ENCODE results near the gene TOX2. TPM values are rescaled to one million over a fixed set of nuclear protein-coding genes. Genes with fewer than 3 reads are reported as not detected.

TOX2 gene
- total RNA-seq, 1 donor from 2014 or later = 0.16 TPM

- no peaks in the 10 kb centered on the region for H3K9me3 ChIP-seq (ENCODE audit: insufficient read depth, low read depth, low read length)
- Mint-ChIP-seq H3K9me3 (ENCODE audit: unreplicated experiment) (peaks cover 3% of the 10 kb centered on the region), H3K27ac (ENCODE audit: unreplicated experiment) (peak overlapping the region; percentile 19), H3K4me3 (ENCODE audit: unreplicated experiment) (no peak overlapping the region), H3K4me1 (ENCODE audit: low read depth, unreplicated experiment) (peaks cover 36% of the 10 kb centered on the region), H3K36me3 (ENCODE audit: low read depth, unreplicated experiment) (no peaks in the 10 kb centered on the region), H3K27me3 (ENCODE audit: low read depth, unreplicated experiment) (peaks cover 37% of the 10 kb centered on the region)
- H3K79me2 ChIP-seq (ENCODE audit: insufficient read depth, low read length) = no peaks in the 10 kb centered on the region
- H3K4me2 ChIP-seq (ENCODE audit: low read length) = peak overlapping the region; percentile 77
- peaks cover 38% of the 10 kb centered on the region for H3K4me1 ChIP-seq (ENCODE audit: insufficient read depth, low read length)
- no peaks in the 10 kb centered on the region for H3K27me3 ChIP-seq (ENCODE audit: insufficient read depth, low read length)
- no peak overlapping the region for H2AFZ ChIP-seq (ENCODE audit: low read depth, low read length)
- FAIRE-seq (no peak), DNase-seq (ENCODE audit: low read depth) (no peak)
- no peaks in the 10 kb centered on the region for H3K36me3 ChIP-seq (ENCODE audit: insufficient read depth, low read length)
- H3K27ac ChIP-seq (ENCODE audit: low read depth, low read length) = no peak overlapping the region
- TF ChIP-seq EZH2 (IDR thresholded peaks at IDR 0.05; ENCODE audit: insufficient read depth, low read length) = no peak
- TF ChIP-seq CTCF (IDR thresholded peaks at IDR 0.05; ENCODE audit: insufficient read depth, low read depth, low read length) = no peak
- peaks cover 4% of the 10 kb centered on the region for H4K20me1 ChIP-seq (ENCODE audit: insufficient read depth, low read length)
- peak overlapping the region; percentile 41 for H3K9ac ChIP-seq (ENCODE audit: low read length)
- no peak overlapping the region for H3K4me3 ChIP-seq (ENCODE audit: insufficient read depth, low read depth, low read length)
Observed at GRCh38 chr20:43954704-43955061, 40.0 kb downstream of the TOX2 start.

GRCh38 chr20:43955062-43955749 is 40.6 kb downstream of the TOX2 start:
- Mint-ChIP-seq H3K4me3 (ENCODE audit: unreplicated experiment) (no peak overlapping the region), H3K36me3 (ENCODE audit: low read depth, unreplicated experiment) (no peaks in the 10 kb centered on the region), H3K27me3 (ENCODE audit: low read depth, unreplicated experiment) (peaks cover 38% of the 10 kb centered on the region), H3K9me3 (ENCODE audit: unreplicated experiment) (peaks cover 3% of the 10 kb centered on the region), H3K27ac (ENCODE audit: unreplicated experiment) (peak overlapping the region; percentile 21), H3K4me1 (ENCODE audit: low read depth, unreplicated experiment) (peaks cover 31% of the 10 kb centered on the region)
- no peaks in the 10 kb centered on the region for H3K79me2 ChIP-seq (ENCODE audit: insufficient read depth, low read length)
- H4K20me1 ChIP-seq (ENCODE audit: insufficient read depth, low read length) = peaks cover 3% of the 10 kb centered on the region
- peak overlapping the region; percentile 77 for H3K4me2 ChIP-seq (ENCODE audit: low read length)
- peak overlapping the region; percentile 67 for H3K27ac ChIP-seq (ENCODE audit: low read depth, low read length)
- peak overlapping the region; percentile 41 for H3K9ac ChIP-seq (ENCODE audit: low read length)
- no peaks in the 10 kb centered on the region for H3K9me3 ChIP-seq (ENCODE audit: insufficient read depth, low read depth, low read length)
- H2AFZ ChIP-seq (ENCODE audit: low read depth, low read length) = no peak overlapping the region
- H3K27me3 ChIP-seq (ENCODE audit: insufficient read depth, low read length) = no peaks in the 10 kb centered on the region
- peak overlapping the region; percentile 21 for H3K4me3 ChIP-seq (ENCODE audit: insufficient read depth, low read depth, low read length)
- TF ChIP-seq EZH2 (IDR thresholded peaks at IDR 0.05; ENCODE audit: insufficient read depth, low read length) = no peak
- TF ChIP-seq CTCF (IDR thresholded peaks at IDR 0.05; ENCODE audit: insufficient read depth, low read depth, low read length) = no peak
- peaks cover 34% of the 10 kb centered on the region for H3K4me1 ChIP-seq (ENCODE audit: insufficient read depth, low read length)
- H3K36me3 ChIP-seq (ENCODE audit: insufficient read depth, low read length) = no peaks in the 10 kb centered on the region
- DNase-seq (ENCODE audit: low read depth) = peak; percentile 92
- peak; percentile 68 for FAIRE-seq

GRCh38 chr20:43955750-43956191 is 41.1 kb downstream of the TOX2 start:
- peak overlapping the region; percentile 43 for H3K9ac ChIP-seq (ENCODE audit: low read length)
- H3K27me3 ChIP-seq (ENCODE audit: insufficient read depth, low read length) = no peaks in the 10 kb centered on the region
- DNase-seq (ENCODE audit: low read depth) (no peak), FAIRE-seq (no peak)
- Mint-ChIP-seq H3K36me3 (ENCODE audit: low read depth, unreplicated experiment) (no peaks in the 10 kb centered on the region), H3K27me3 (ENCODE audit: low read depth, unreplicated experiment) (peaks cover 38% of the 10 kb centered on the region), H3K4me3 (ENCODE audit: unreplicated experiment) (no peak overlapping the region), H3K4me1 (ENCODE audit: low read depth, unreplicated experiment) (peaks cover 29% of the 10 kb centered on the region), H3K9me3 (ENCODE audit: unreplicated experiment) (peaks cover 3% of the 10 kb centered on the region), H3K27ac (ENCODE audit: unreplicated experiment) (peak overlapping the region; percentile 21)
- H3K4me1 ChIP-seq (ENCODE audit: insufficient read depth, low read length) = peaks cover 31% of the 10 kb centered on the region
- no peak overlapping the region for H3K4me3 ChIP-seq (ENCODE audit: insufficient read depth, low read depth, low read length)
- H3K4me2 ChIP-seq (ENCODE audit: low read length) = peak overlapping the region; percentile 77
- no peaks in the 10 kb centered on the region for H3K79me2 ChIP-seq (ENCODE audit: insufficient read depth, low read length)
- no peaks in the 10 kb centered on the region for H3K36me3 ChIP-seq (ENCODE audit: insufficient read depth, low read length)
- H3K9me3 ChIP-seq (ENCODE audit: insufficient read depth, low read depth, low read length) = no peaks in the 10 kb centered on the region
- H3K27ac ChIP-seq (ENCODE audit: low read depth, low read length) = peak overlapping the region; percentile 67
- TF ChIP-seq CTCF (IDR thresholded peaks at IDR 0.05; ENCODE audit: insufficient read depth, low read depth, low read length) = no peak
- TF ChIP-seq EZH2 (IDR thresholded peaks at IDR 0.05; ENCODE audit: insufficient read depth, low read length) = no peak
- H2AFZ ChIP-seq (ENCODE audit: low read depth, low read length) = no peak overlapping the region
- H4K20me1 ChIP-seq (ENCODE audit: insufficient read depth, low read length) = no peaks in the 10 kb centered on the region
